C4-2B (cell line): ENCODE results near the gene ARHGEF25.
"Not testable (repeated sequence)": the region's sequence is repeated elsewhere in the genome, so short reads cannot be mapped to it uniquely, and the experiment has no call there.

ENCODE experiments used
- H3K27ac ChIP-seq: fragments of 450-650 bp; 2 replicates; pipeline ENCODE4 v1.5.1; 2017
- CTCF ChIP-seq: fragments of 450-650 bp; conservative IDR thresholded peaks from 2 replicates; pipeline ENCODE4 v1.5.1; 2017; ENCODE audit warnings: mild to moderate bottlenecking
- ZFX ChIP-seq: fragments of 450-650 bp; IDR thresholded peaks from 2 replicates; pipeline ENCODE4 v1.6.1; 2017

Gene ARHGEF25

GRCh38 chr12:57611108-57611826 is at the start of gene ARHGEF25:
Gene ARHGEF25, plus strand, starts transcription at chr12:57611435. Its CDS starts 460 bp downstream, at chr12:57611895.
- no peak for TF ChIP-seq ZFX
- no peak for TF ChIP-seq CTCF
- no peak within 1 kb of the TSS for H3K27ac ChIP-seq

GRCh38 chr12:57563358-57563757 is 47.9 kb upstream of the ARHGEF25 start:
- H3K27ac ChIP-seq = no peak overlapping the region
- TF ChIP-seq ZFX (no peak), CTCF (no peak)

GRCh38 chr12:57564178-57564740 is 47.0 kb upstream of the ARHGEF25 start:
- H3K27ac ChIP-seq = no peak overlapping the region
- TF ChIP-seq CTCF (no peak), ZFX (no peak)

- H3K27ac ChIP-seq = no peak overlapping the region
- TF ChIP-seq CTCF (no peak), ZFX (no peak)
These were observed 42.4 kb upstream of the ARHGEF25 start for GRCh38 chr12:57568838-57569237.

GRCh38 chr12:57569858-57570257 is 41.4 kb upstream of the ARHGEF25 start:
- no peak for TF ChIP-seq ZFX
- no peak for TF ChIP-seq CTCF

GRCh38 chr12:57570438-57570837 is 40.8 kb upstream of the ARHGEF25 start:
- not testable (repeated sequence) for H3K27ac ChIP-seq

More at GRCh38 chr12:57569858-57570257, 41.4 kb upstream of the ARHGEF25 start:
- H3K27ac ChIP-seq = no peak overlapping the region

DNA sequence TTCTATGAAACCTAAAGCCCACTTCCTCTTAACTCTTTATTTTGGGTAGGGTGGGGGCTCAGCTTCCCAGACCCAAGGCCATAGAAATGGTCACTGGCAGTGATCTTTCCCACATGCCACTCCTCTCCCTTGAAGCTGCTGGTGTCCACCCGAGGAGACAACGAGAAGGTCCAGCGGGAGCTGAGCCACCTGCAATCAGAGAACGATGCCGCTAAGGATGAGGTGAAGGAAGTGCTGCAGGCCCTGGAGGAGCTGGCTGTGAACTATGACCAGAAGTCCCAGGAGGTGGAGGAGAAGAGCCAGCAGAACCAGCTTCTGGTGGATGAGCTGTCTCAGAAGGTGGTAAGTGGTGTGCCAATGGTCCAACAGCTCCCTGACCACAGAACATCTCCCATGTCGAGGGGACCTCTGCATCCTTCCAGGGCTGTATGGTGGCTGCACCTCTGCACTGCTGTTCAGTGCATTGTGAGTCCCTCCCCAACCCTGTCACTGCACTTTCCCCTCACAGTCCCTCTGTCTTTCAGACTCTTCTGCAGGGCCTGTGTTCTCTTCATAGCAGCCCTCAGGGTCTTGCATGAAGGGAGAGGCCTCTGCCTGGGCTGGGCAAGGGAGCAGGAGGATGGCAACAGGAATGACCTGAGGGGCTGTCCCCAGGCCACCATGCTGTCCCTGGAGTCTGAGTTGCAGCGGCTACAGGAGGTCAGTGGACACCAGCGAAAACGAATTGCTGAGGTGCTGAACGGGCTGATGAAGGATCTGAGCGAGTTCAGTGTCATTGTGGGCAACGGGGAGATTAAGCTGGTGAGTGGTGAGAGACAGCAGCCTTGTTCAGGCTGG is 39.1 kb upstream of the ARHGEF25 start:
- TF ChIP-seq CTCF (no peak), ZFX (no peak)

More for the DNA sequence above, 39.1 kb upstream of the ARHGEF25 start:
- H3K27ac ChIP-seq = no peak overlapping the region
